NT2/D1 (cell line): ENCODE results near the gene BACE1-AS.
"Not testable (repeated sequence)": the region's sequence is repeated elsewhere in the genome, so short reads cannot be mapped to it uniquely, and the experiment has no call there.

Source experiments
- DNase-seq: peaks from one replicate; pipeline ENCODE4 v3.0.0-alpha.2; 2011; ENCODE audit warnings: low read depth, low spot score
- H3K27me3 ChIP-seq: 2 replicates; pipeline ENCODE4 v1.6.0; 2011; ENCODE audit warnings: mild to moderate bottlenecking; ENCODE audit not compliant: insufficient read length, insufficient read depth
- H3K36me3 ChIP-seq: 2 replicates; pipeline ENCODE4 v1.6.1; 2011; ENCODE audit warnings: mild to moderate bottlenecking, low read length, mixed read lengths; ENCODE audit not compliant: insufficient read depth, insufficient read length
- H3K4me1 ChIP-seq: 2 replicates; pipeline ENCODE4 v1.5.1; 2011; ENCODE audit not compliant: insufficient read depth, insufficient read length
- H3K4me3 ChIP-seq: 2 replicates; pipeline ENCODE4 v1.5.1; 2011; ENCODE audit warnings: low read depth; ENCODE audit not compliant: insufficient read length
- H3K9ac ChIP-seq: 2 replicates; pipeline ENCODE4 v1.6.0; 2011; ENCODE audit warnings: low read depth; ENCODE audit not compliant: insufficient read length
- H3K9me3 ChIP-seq: 2 replicates; pipeline ENCODE4 v1.5.1; 2011; ENCODE audit warnings: mild to moderate bottlenecking, low read length; ENCODE audit not compliant: insufficient read depth
- SUZ12 ChIP-seq: IDR thresholded peaks from 2 replicates; pipeline ENCODE4 v1.6.1; 2011; ENCODE audit not compliant: insufficient read length, insufficient read depth; ENCODE audit errors: extremely low read depth
- YY1 ChIP-seq: IDR thresholded peaks from 2 replicates; pipeline ENCODE4 v1.6.1; 2011; ENCODE audit not compliant: insufficient read length, insufficient read depth
- ZNF274 ChIP-seq: IDR thresholded peaks from 2 replicates; pipeline ENCODE4 v1.6.1; 2011; ENCODE audit warnings: mild to moderate bottlenecking, low read depth, low read length

The BACE1-AS gene

GRCh38 chr11:117290809-117291396 lies at the start of gene BACE1-AS:
Gene BACE1-AS (plus strand): TSS chr11:117291346.
- Histone ChIP-seq H3K4me3 (no peak within 1 kb of the TSS), H3K9me3 (no peaks in the 10 kb centered on the region), H3K36me3 (peaks cover 68% of the 10 kb centered on the region), H3K4me1 (peaks cover 2% of the 10 kb centered on the region), H3K27me3 (no peaks in the 10 kb centered on the region), H3K9ac (no peak within 1 kb of the TSS)
- DNase-seq = no peak
- TF ChIP-seq ZNF274 (no peak), YY1 (no peak), SUZ12 (no peak)

- H3K36me3 ChIP-seq = peaks cover 37% of the 10 kb centered on the region
- DNase-seq = no peak
- no peak overlapping the region for H3K9ac ChIP-seq
Observed at GRCh38 chr11:117248341-117248740, 42.8 kb upstream of the BACE1-AS start.

GRCh38 chr11:117249571-117249970 lies 41.6 kb upstream of the BACE1-AS start:
- peaks cover 28% of the 10 kb centered on the region for H3K36me3 ChIP-seq
- no peak overlapping the region for H3K9ac ChIP-seq
- DNase-seq = no peak
- no peaks in the 10 kb centered on the region for H3K9me3 ChIP-seq
- H3K4me1 ChIP-seq = no peaks in the 10 kb centered on the region
- no peaks in the 10 kb centered on the region for H3K27me3 ChIP-seq
- TF ChIP-seq ZNF274 = no peak
- no peak for TF ChIP-seq YY1
- TF ChIP-seq SUZ12 = no peak
- no peak overlapping the region for H3K4me3 ChIP-seq

More at GRCh38 chr11:117248341-117248740, 42.8 kb upstream of the BACE1-AS start:
- Histone ChIP-seq H3K4me1 (no peaks in the 10 kb centered on the region), H3K9me3 (no peaks in the 10 kb centered on the region), H3K4me3 (no peak overlapping the region), H3K27me3 (no peaks in the 10 kb centered on the region)
- no peak for TF ChIP-seq ZNF274
- TF ChIP-seq SUZ12 = no peak
- TF ChIP-seq YY1 = no peak

DNA sequence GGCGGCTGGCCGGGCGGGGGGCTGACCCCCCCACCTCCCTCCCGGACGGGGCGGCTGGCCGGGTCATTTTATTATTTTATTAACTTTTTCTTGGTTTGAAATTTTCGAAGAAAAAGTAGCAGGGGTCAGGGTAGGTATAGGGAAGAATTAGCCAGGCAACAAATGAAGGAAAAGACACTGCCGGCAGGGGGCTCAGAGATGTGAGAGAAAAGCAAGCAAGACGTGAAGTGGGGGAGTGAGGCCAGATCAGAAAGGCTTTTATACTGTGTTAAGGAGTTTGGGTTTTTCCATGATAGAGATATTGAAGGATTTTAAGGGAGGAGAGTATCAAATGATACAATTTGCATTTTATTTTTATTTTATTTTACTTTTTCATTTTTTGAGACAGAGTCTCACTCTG lies 39.6 kb upstream of the BACE1-AS start:
- no peak overlapping the region for H3K9ac ChIP-seq
- no peak for DNase-seq
- H3K4me1 ChIP-seq = no peaks in the 10 kb centered on the region
- H3K27me3 ChIP-seq = no peaks in the 10 kb centered on the region
- no peaks in the 10 kb centered on the region for H3K9me3 ChIP-seq
- peaks cover 18% of the 10 kb centered on the region for H3K36me3 ChIP-seq
- TF ChIP-seq SUZ12 (no peak), YY1 (no peak), ZNF274 (no peak)
- no peak overlapping the region for H3K4me3 ChIP-seq

DNA sequence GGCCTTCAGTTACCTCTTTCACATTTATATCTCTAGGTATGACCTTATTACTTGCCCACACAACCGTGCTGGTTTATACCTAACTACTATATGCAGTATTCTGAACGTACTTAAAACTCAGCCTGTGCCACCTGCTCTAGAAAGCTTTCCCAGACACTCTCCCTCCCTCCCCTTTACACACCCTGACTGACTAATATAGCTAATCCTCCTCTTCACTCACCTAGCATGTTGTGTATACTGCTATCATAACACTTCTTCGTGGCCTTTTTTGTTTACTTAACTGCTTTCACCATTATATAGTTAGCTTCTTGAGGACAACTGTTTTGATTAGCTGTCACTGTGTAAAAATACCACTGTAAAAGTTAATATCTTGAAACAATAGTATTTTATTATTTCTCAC lies 35.2 kb upstream of the BACE1-AS start:
- no peak overlapping the region for H3K9ac ChIP-seq
- no peaks in the 10 kb centered on the region for H3K9me3 ChIP-seq
- no peaks in the 10 kb centered on the region for H3K27me3 ChIP-seq
- no peak for TF ChIP-seq YY1
- TF ChIP-seq SUZ12 = no peak
- TF ChIP-seq ZNF274 = no peak
- no peaks in the 10 kb centered on the region for H3K4me1 ChIP-seq
- H3K36me3 ChIP-seq = peaks cover 11% of the 10 kb centered on the region
- H3K4me3 ChIP-seq = no peak overlapping the region
- no peak for DNase-seq

- H3K9me3 ChIP-seq = no peaks in the 10 kb centered on the region
- TF ChIP-seq SUZ12 (no peak), ZNF274 (no peak), YY1 (no peak)
- H3K9ac ChIP-seq = no peak overlapping the region
- no peak overlapping the region for H3K4me3 ChIP-seq
- H3K27me3 ChIP-seq = no peaks in the 10 kb centered on the region
- no peaks in the 10 kb centered on the region for H3K4me1 ChIP-seq
- H3K36me3 ChIP-seq = peaks cover 11% of the 10 kb centered on the region
- no peak for DNase-seq
Observed at GRCh38 chr11:117256573-117256972, 34.6 kb upstream of the BACE1-AS start.

DNA sequence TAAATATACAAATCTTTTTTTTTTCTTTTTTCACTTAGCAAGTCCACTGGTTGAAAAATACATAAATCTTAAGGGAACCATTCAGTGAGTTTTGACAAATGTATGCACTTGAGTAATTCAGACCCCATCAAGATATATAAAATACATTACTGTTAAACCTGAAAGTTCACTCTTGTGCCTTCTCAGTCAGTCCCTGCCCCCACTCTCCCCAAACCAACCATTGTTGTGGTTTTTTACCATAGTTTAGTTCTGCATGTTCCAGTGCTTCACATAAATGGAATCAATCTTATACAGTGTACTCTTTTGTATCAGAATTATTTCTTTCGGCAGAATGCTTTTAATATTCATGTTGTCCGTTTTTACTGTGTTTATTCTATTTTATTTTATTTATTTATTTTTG lies 32.6 kb upstream of the BACE1-AS start:
- H3K27me3 ChIP-seq = no peaks in the 10 kb centered on the region
- H3K9ac ChIP-seq = no peak overlapping the region
- no peaks in the 10 kb centered on the region for H3K4me1 ChIP-seq
- H3K36me3 ChIP-seq = peaks cover 4% of the 10 kb centered on the region
- H3K9me3 ChIP-seq = no peaks in the 10 kb centered on the region
- H3K4me3 ChIP-seq = no peak overlapping the region
- TF ChIP-seq ZNF274 (no peak), SUZ12 (no peak), YY1 (no peak)
- no peak for DNase-seq

GRCh38 chr11:117259417-117259816 lies 31.7 kb upstream of the BACE1-AS start:
- Histone ChIP-seq H3K9ac (no peak overlapping the region), H3K4me3 (no peak overlapping the region), H3K27me3 (no peaks in the 10 kb centered on the region), H3K9me3 (no peaks in the 10 kb centered on the region), H3K36me3 (peaks cover 3% of the 10 kb centered on the region), H3K4me1 (no peaks in the 10 kb centered on the region)
- DNase-seq = no peak
- TF ChIP-seq YY1 (no peak), ZNF274 (no peak), SUZ12 (no peak)

DNA sequence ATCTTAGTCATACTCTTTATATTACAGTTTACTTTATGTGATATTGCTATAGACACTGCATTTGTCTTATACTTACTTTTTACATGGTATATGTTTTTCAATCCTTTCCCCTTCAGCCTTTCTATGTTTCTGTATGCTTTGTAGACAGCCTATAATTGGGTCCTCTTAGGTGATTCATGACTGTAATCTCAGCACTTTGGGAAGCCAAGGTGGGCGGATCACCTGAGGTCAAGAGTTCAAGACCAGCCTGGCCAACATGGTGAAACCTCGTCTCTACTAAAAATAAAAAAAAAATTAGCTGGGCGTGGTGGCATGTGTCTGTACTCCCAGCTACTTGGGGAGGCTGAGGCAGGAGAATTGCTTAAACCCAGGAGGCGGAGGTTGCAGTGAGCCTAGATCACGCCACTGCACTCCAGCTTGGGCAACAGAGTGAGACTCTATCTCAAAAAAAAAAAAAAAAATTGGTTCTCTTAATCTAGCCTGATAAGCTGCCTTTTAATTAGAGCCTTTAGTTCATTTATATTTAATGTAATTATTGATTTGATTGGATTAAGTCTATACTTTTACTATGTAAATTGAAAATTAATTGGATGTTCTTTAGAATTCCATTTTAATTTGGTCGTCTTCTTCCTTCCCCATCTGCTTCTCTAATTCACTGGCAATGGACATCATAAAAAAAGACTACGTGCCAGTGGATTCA lies 26.4 kb upstream of the BACE1-AS start:
- not testable (repeated sequence) for DNase-seq, H3K4me1 ChIP-seq, H3K9ac ChIP-seq, H3K36me3 ChIP-seq, H3K27me3 ChIP-seq, H3K4me3 ChIP-seq, H3K9me3 ChIP-seq
